IPS-18a (cell line): ENCODE data around the gene SASH3.

Experiments
- H3K27ac ChIP-seq: one replicate; pipeline ENCODE4 v1.5.1; 2013; ENCODE audit warnings: low read length
- H3K27me3 ChIP-seq: one replicate; pipeline ENCODE4 v1.6.1; 2013; ENCODE audit warnings: mild to moderate bottlenecking, low read length; ENCODE audit not compliant: control insufficient read depth, insufficient read depth
- H3K36me3 ChIP-seq: one replicate; pipeline ENCODE4 v1.6.1; 2013; ENCODE audit warnings: low read depth, low read length; ENCODE audit not compliant: control insufficient read depth
- H3K4me1 ChIP-seq: one replicate; pipeline ENCODE4 v1.6.1; 2013; ENCODE audit warnings: low read depth, low read length; ENCODE audit not compliant: control insufficient read depth
- H3K4me3 ChIP-seq: one replicate; pipeline ENCODE4 v1.5.1; 2013; ENCODE audit warnings: low read length
- H3K9ac ChIP-seq: one replicate; pipeline ENCODE4 v1.6.1; 2013; ENCODE audit warnings: mild to moderate bottlenecking, low read length, moderate library complexity
- H3K9me3 ChIP-seq: one replicate; pipeline ENCODE4 v1.6.1; 2013; ENCODE audit warnings: low read depth, low read length; ENCODE audit not compliant: control insufficient read depth

Gene SASH3

GRCh38 chrX:129788527-129788926 lies 8.8 kb downstream of the SASH3 start:
- Histone ChIP-seq H3K4me1 (no peaks in the 10 kb centered on the region), H3K9me3 (peaks cover 4% of the 10 kb centered on the region), H3K36me3 (no peaks in the 10 kb centered on the region), H3K27me3 (no peaks in the 10 kb centered on the region), H3K27ac (no peak overlapping the region), H3K9ac (no peak overlapping the region), H3K4me3 (no peak overlapping the region)

DNA sequence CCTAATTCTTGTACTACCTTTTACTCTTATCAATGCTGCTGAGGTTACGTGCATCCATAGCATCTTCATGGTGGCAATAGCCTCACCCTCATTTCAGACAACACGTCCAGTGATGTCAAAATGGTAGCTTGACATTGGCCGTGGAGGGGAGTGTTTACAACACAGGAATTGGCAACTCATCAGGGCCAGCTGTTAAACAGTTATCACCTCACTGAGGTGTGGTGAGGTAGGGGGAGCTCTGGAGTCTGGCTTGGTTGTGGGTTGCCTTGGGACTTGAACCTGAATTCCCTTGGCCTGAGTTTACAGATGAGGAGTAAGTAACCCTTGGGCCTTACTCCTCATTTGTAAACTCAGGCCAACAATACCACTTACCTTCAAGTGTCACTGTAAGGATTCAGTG lies 10.4 kb downstream of the SASH3 start:
- H3K9ac ChIP-seq = no peak overlapping the region
- no peak overlapping the region for H3K4me3 ChIP-seq
- no peaks in the 10 kb centered on the region for H3K4me1 ChIP-seq
- H3K36me3 ChIP-seq = no peaks in the 10 kb centered on the region
- no peaks in the 10 kb centered on the region for H3K27me3 ChIP-seq
- no peak overlapping the region for H3K27ac ChIP-seq
- H3K9me3 ChIP-seq = peaks cover 4% of the 10 kb centered on the region

DNA sequence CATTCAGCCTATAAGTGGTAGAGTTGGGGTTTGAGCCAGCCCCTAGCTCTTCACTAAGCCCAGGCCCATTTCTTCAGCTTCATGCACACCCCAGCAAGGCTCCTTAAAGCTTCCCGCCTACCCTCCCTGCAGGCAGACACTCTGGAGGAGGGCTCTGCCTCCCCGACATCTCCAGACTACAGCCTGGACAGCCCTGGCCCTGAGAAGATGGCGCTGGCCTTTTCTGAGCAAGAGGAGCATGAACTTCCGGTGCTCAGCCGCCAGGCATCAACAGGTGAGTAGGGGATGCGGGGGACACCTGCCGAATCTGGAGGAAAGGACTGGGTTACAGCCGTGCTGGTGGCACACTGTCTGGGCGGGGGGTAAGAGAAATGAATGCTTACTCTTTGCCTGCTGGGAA lies 11.1 kb downstream of the SASH3 start:
- Histone ChIP-seq H3K9ac (no peak overlapping the region), H3K4me1 (no peaks in the 10 kb centered on the region), H3K27ac (no peak overlapping the region), H3K27me3 (no peaks in the 10 kb centered on the region), H3K36me3 (no peaks in the 10 kb centered on the region), H3K9me3 (peaks cover 4% of the 10 kb centered on the region), H3K4me3 (no peak overlapping the region)

DNA sequence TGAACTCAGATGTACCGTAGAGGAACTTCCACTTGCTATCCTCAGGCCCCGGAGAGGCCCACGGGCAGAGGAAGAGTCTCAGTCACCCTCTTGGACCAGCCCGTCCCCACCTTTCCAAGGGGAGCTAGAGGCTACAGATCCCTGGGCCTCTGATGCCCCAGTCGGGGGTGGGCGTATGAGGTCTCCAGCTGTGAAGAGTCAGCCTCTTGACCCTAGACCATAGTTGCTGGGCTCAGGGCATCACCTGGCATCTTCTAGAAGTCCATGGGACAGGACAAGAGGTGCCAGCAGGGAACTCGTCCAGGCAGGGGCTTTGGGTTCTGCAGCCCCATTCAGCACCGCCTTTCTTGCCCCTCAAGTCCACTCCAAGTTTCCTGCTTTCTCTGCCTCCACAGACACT lies 11.6 kb downstream of the SASH3 start:
- no peaks in the 10 kb centered on the region for H3K36me3 ChIP-seq
- peaks cover 4% of the 10 kb centered on the region for H3K9me3 ChIP-seq
- no peak overlapping the region for H3K4me3 ChIP-seq
- H3K9ac ChIP-seq = no peak overlapping the region
- H3K27ac ChIP-seq = no peak overlapping the region
- no peaks in the 10 kb centered on the region for H3K27me3 ChIP-seq
- no peaks in the 10 kb centered on the region for H3K4me1 ChIP-seq

GRCh38 chrX:129791961-129792570 lies 12.3 kb downstream of the SASH3 start:
- H3K9ac ChIP-seq = no peak overlapping the region
- peaks cover 4% of the 10 kb centered on the region for H3K9me3 ChIP-seq
- H3K36me3 ChIP-seq = no peaks in the 10 kb centered on the region
- H3K27me3 ChIP-seq = no peaks in the 10 kb centered on the region
- no peaks in the 10 kb centered on the region for H3K4me1 ChIP-seq
- H3K27ac ChIP-seq = no peak overlapping the region
- H3K4me3 ChIP-seq = no peak overlapping the region

DNA sequence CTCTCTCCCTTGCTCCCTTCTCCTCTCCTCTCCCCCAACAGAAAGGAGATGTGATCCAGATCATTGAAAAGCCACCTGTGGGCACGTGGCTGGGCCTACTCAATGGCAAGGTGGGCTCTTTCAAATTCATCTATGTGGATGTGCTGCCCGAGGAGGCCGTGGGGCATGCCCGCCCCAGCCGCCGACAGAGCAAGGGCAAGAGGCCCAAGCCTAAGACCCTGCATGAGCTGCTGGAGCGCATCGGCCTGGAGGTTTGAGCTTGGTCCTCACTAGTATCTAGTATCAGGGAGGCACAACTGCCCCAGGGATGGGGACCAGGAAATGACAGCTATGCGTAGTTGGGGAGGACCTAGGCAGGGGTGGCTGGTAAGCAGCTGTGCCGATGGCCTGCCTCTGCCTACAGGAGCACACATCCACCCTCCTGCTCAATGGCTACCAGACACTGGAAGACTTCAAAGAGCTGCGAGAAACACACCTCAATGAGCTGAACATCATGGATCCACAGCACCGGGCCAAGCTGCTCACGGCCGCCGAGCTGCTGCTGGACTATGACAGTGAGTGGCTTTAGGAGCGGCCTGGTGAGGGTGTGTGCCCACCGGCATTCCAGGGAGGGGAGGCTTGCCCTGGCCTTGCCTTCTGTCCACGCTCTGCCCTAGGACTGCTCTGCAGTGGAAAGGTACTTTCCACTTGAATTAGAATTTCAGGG lies 13.0 kb downstream of the SASH3 start:
- no peak overlapping the region for H3K4me3 ChIP-seq
- H3K4me1 ChIP-seq = no peaks in the 10 kb centered on the region
- no peaks in the 10 kb centered on the region for H3K27me3 ChIP-seq
- H3K9me3 ChIP-seq = peaks cover 3% of the 10 kb centered on the region
- H3K9ac ChIP-seq = no peak overlapping the region
- H3K36me3 ChIP-seq = no peaks in the 10 kb centered on the region
- H3K27ac ChIP-seq = no peak overlapping the region

- Histone ChIP-seq H3K27ac (no peak overlapping the region), H3K4me1 (no peaks in the 10 kb centered on the region), H3K9ac (no peak overlapping the region), H3K27me3 (no peaks in the 10 kb centered on the region), H3K4me3 (no peak overlapping the region), H3K9me3 (peaks cover 10% of the 10 kb centered on the region), H3K36me3 (no peaks in the 10 kb centered on the region)
These were observed 13.9 kb downstream of the SASH3 start for GRCh38 chrX:129793604-129794191.

- H3K9ac ChIP-seq = no peak overlapping the region
- H3K4me1 ChIP-seq = no peaks in the 10 kb centered on the region
- no peaks in the 10 kb centered on the region for H3K36me3 ChIP-seq
- H3K4me3 ChIP-seq = no peak overlapping the region
- no peaks in the 10 kb centered on the region for H3K27me3 ChIP-seq
- peaks cover 14% of the 10 kb centered on the region for H3K9me3 ChIP-seq
- H3K27ac ChIP-seq = no peak overlapping the region
These were observed 15.8 kb downstream of the SASH3 start for GRCh38 chrX:129795584-129795983.

DNA sequence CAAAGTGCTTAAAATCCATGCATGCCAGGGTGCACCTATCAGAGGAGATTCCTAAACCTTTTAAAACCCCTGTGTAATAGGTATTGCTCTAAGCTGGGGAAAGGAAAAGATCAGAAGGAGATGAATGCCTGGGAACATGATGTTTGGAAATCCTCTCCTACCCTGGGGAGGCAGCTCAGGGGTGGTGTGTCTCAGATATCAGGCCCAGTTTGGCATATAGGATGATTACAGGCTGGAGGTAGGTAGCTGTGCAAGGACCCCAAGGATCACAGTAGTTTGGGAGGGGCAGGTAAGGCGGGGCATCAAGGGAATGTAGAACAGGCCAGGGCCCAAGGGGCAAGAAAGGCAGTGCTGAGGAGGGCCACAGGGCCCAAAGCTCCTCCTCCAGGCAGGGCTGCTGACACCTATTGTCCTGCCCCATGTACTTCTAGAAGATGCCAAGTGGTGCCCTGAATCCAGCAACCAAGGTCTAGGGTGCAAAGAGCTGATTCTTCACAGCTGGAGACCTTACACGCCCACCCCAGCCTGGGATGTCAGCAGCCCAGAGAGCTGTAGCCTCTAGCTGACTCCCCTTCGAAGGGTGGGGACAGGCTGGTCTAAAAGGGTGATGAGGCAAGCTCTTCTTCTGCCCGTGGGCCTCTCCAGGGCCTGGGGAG lies 17.6 kb downstream of the SASH3 start:
- Histone ChIP-seq H3K4me1 (no peaks in the 10 kb centered on the region), H3K4me3 (no peak overlapping the region), H3K36me3 (no peaks in the 10 kb centered on the region), H3K9me3 (peaks cover 14% of the 10 kb centered on the region), H3K9ac (no peak overlapping the region), H3K27me3 (no peaks in the 10 kb centered on the region), H3K27ac (no peak overlapping the region)

DNA sequence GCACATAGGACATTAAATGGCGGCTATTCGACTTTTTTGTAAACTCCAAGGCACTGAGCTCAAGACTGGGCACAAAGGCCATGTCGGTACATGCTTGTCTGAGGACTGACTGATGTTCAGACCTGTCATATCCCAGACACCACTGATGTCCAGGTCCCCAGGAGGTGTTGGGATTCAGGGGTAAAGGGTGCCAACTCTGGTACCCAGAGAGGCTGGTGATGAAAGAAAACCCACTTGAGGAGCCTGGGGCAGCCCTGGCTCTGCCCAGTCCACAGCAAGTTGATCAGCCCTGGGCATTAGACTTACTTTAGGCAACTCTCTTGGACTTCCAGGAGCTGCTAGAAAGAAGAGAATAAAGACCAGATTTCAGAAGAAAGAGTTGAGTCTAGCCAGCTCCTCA lies 18.7 kb downstream of the SASH3 start:
- H3K27me3 ChIP-seq = no peaks in the 10 kb centered on the region
- no peak overlapping the region for H3K4me3 ChIP-seq
- no peaks in the 10 kb centered on the region for H3K4me1 ChIP-seq
- no peaks in the 10 kb centered on the region for H3K36me3 ChIP-seq
- H3K27ac ChIP-seq = no peak overlapping the region
- peaks cover 14% of the 10 kb centered on the region for H3K9me3 ChIP-seq
- no peak overlapping the region for H3K9ac ChIP-seq

GRCh38 chrX:129798888-129799287 lies 19.1 kb downstream of the SASH3 start:
- Histone ChIP-seq H3K4me1 (no peaks in the 10 kb centered on the region), H3K27me3 (no peaks in the 10 kb centered on the region), H3K36me3 (no peaks in the 10 kb centered on the region), H3K9me3 (peaks cover 14% of the 10 kb centered on the region), H3K9ac (no peak overlapping the region), H3K27ac (no peak overlapping the region), H3K4me3 (no peak overlapping the region)
